ENCODE measurements around the gene LRP1B. TPM values are rescaled to one million over a fixed set of nuclear protein-coding genes. Genes with fewer than 3 reads are reported as not detected.

Gene LRP1B
- total RNA-seq, 1 donor from 2014 or later, result 0.25 TPM

- no peaks in the 10 kb centered on the region for H3K4me1 Mint-ChIP-seq (ENCODE audit: low read depth)
- H3K27me3 Mint-ChIP-seq (ENCODE audit: low read depth), result no peaks in the 10 kb centered on the region
- DNase-seq (ENCODE audit: low spot score), result no peak
- TF ChIP-seq CTCF (IDR thresholded peaks at IDR 0.05), result no peak
- no peaks in the 10 kb centered on the region for H3K9me3 Mint-ChIP-seq (ENCODE audit: low read depth)
- no peak overlapping the region for H3K4me3 Mint-ChIP-seq (ENCODE audit: unreplicated experiment)
- H3K27ac Mint-ChIP-seq (ENCODE audit: unreplicated experiment), result no peak overlapping the region
- H3K36me3 Mint-ChIP-seq (ENCODE audit: low read depth), result no peaks in the 10 kb centered on the region
These were observed 1027.6 kb downstream of the LRP1B start for GRCh38 chr2:141103216-141103615.

DNA sequence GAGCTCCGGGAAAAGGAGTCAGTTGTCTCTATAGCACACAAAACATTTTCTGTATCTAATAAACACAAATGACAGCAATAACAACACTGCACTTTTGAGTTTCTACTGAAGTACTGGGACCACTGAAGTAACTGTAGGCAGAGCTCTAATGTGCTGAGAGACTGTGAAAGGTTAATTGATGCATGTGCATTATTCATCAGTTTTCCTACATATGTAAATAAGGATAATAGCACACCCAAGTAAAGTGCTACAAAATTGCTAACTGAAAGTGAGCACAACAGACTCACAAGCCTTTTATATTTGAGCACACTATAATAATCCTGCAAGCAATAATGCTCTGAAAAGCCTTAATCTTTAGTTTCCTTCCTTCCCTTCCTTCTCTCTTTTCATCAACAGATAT lies 1051.6 kb downstream of the LRP1B start:
- Mint-ChIP-seq H3K9me3 (ENCODE audit: low read depth) (no peaks in the 10 kb centered on the region), H3K27me3 (ENCODE audit: low read depth) (no peaks in the 10 kb centered on the region), H3K27ac (ENCODE audit: unreplicated experiment) (no peak overlapping the region), H3K36me3 (ENCODE audit: low read depth) (no peaks in the 10 kb centered on the region), H3K4me1 (ENCODE audit: low read depth) (no peaks in the 10 kb centered on the region), H3K4me3 (ENCODE audit: unreplicated experiment) (no peak overlapping the region)
- no peak for TF ChIP-seq CTCF (IDR thresholded peaks at IDR 0.05)
- DNase-seq (ENCODE audit: low spot score), result no peak

GRCh38 chr2:141075753-141076152 lies 1055.1 kb downstream of the LRP1B start:
- Mint-ChIP-seq H3K36me3 (ENCODE audit: low read depth) (no peaks in the 10 kb centered on the region), H3K4me3 (ENCODE audit: unreplicated experiment) (no peak overlapping the region), H3K9me3 (ENCODE audit: low read depth) (no peaks in the 10 kb centered on the region), H3K4me1 (ENCODE audit: low read depth) (no peaks in the 10 kb centered on the region), H3K27ac (ENCODE audit: unreplicated experiment) (no peak overlapping the region), H3K27me3 (ENCODE audit: low read depth) (no peaks in the 10 kb centered on the region)
- TF ChIP-seq CTCF (IDR thresholded peaks at IDR 0.05), result no peak
- no peak for DNase-seq (ENCODE audit: low spot score)

- no peak overlapping the region for H3K4me3 Mint-ChIP-seq (ENCODE audit: unreplicated experiment)
- no peaks in the 10 kb centered on the region for H3K27me3 Mint-ChIP-seq (ENCODE audit: low read depth)
- no peak for DNase-seq (ENCODE audit: low spot score)
- H3K4me1 Mint-ChIP-seq (ENCODE audit: low read depth), result no peaks in the 10 kb centered on the region
- no peak overlapping the region for H3K27ac Mint-ChIP-seq (ENCODE audit: unreplicated experiment)
- no peaks in the 10 kb centered on the region for H3K36me3 Mint-ChIP-seq (ENCODE audit: low read depth)
- H3K9me3 Mint-ChIP-seq (ENCODE audit: low read depth), result no peaks in the 10 kb centered on the region
- no peak for TF ChIP-seq CTCF (IDR thresholded peaks at IDR 0.05)
These were observed 1062.6 kb downstream of the LRP1B start for GRCh38 chr2:141068053-141068682.

- TF ChIP-seq CTCF (IDR thresholded peaks at IDR 0.05), result no peak
- no peaks in the 10 kb centered on the region for H3K27me3 Mint-ChIP-seq (ENCODE audit: low read depth)
- H3K9me3 Mint-ChIP-seq (ENCODE audit: low read depth), result no peaks in the 10 kb centered on the region
These were observed 1065.8 kb downstream of the LRP1B start for GRCh38 chr2:141065042-141065441.

More at GRCh38 chr2:141065042-141065441, 1065.8 kb downstream of the LRP1B start:
- no peak overlapping the region for H3K4me3 Mint-ChIP-seq (ENCODE audit: unreplicated experiment)
- DNase-seq (ENCODE audit: low spot score), result no peak
- H3K36me3 Mint-ChIP-seq (ENCODE audit: low read depth), result no peaks in the 10 kb centered on the region
- H3K4me1 Mint-ChIP-seq (ENCODE audit: low read depth), result no peaks in the 10 kb centered on the region
- H3K27ac Mint-ChIP-seq (ENCODE audit: unreplicated experiment), result no peak overlapping the region
